ENCODE measurements around the gene SHKBP1.

- no peak for TF ChIP-seq GATA2 (IDR thresholded peaks at IDR 0.05; ENCODE audit: low read depth, low read length)
- no peak for TF ChIP-seq GATA3 (IDR thresholded peaks at IDR 0.05; ENCODE audit: low read depth, low read length)
These were observed 50.2 kb downstream of the SHKBP1 start for GRCh38 chr19:40626918-40627317.
